Measurements from ENCODE around the gene DSCAML1.

The DSCAML1 gene

GRCh38 chr11:117631336-117632140, 165.5 kb downstream of the DSCAML1 start:
- no peak for TF ChIP-seq Cebpa-rat (IDR thresholded peaks at IDR 0.05)
- Histone ChIP-seq H3K9me3 (replicated peaks in 1 of 11) (no peaks in the 10 kb centered on the region), H3K27me3 (no peaks in the 10 kb centered on the region)

GRCh38 chr11:117629891-117630538, 167.0 kb downstream of the DSCAML1 start:
- Histone ChIP-seq H3K4me3 (no peak overlapping the region), H3K9me3 (replicated peaks in 1 of 11) (no peaks in the 10 kb centered on the region), H4K20me1 (no peaks in the 10 kb centered on the region; a peak in 3 of 22 replicates), H3K27me3 (no peaks in the 10 kb centered on the region), H3K4me1 (peaks cover 0 to 8% (median 6%) of the 10 kb centered on the region in 10 experiments; a peak in 7 of 20 replicates), H3K4me2 (no peak overlapping the region), H3K9ac (no peak overlapping the region), H3K27ac (no peak overlapping the region), H3K36me3 (no peaks in the 10 kb centered on the region)
- no peak for TF ChIP-seq Cebpa-rat (IDR thresholded peaks at IDR 0.05)

More at GRCh38 chr11:117631336-117632140, 165.5 kb downstream of the DSCAML1 start:
- no peaks in the 10 kb centered on the region; a peak in 3 of 22 replicates for H4K20me1 ChIP-seq
- no peak overlapping the region for H3K4me3 ChIP-seq
- H3K9ac ChIP-seq, result no peak overlapping the region
- no peaks in the 10 kb centered on the region for H3K36me3 ChIP-seq
- H3K27ac ChIP-seq, result no peak overlapping the region
- no peaks in the 10 kb centered on the region for H3K4me1 ChIP-seq
- no peak overlapping the region for H3K4me2 ChIP-seq

GRCh38 chr11:117629146-117629545, 167.9 kb downstream of the DSCAML1 start:
- Histone ChIP-seq H4K20me1 (no peaks in the 10 kb centered on the region; a peak in 3 of 22 replicates), H3K9ac (no peak overlapping the region), H3K9me3 (replicated peaks in 1 of 11) (no peaks in the 10 kb centered on the region), H3K27me3 (no peaks in the 10 kb centered on the region), H3K4me3 (no peak overlapping the region), H3K27ac (no peak overlapping the region), H3K4me2 (no peak overlapping the region), H3K36me3 (no peaks in the 10 kb centered on the region), H3K4me1 (peaks cover 0 to 10% (median 6%) of the 10 kb centered on the region in 10 experiments; a peak in 7 of 20 replicates)
- no peak for TF ChIP-seq Cebpa-rat (IDR thresholded peaks at IDR 0.05)

- Histone ChIP-seq H3K27me3 (no peaks in the 10 kb centered on the region), H3K9ac (no peak overlapping the region), H4K20me1 (no peaks in the 10 kb centered on the region; a peak in 2 of 22 replicates), H3K4me2 (no peak overlapping the region), H3K9me3 (replicated peaks in 1 of 11) (peaks cover under 1 to 5% (median 3%) of the 10 kb centered on the region in 11 experiments; a peak in 13 of 22 replicates), H3K4me1 (peaks cover 0 to 10% (median 6%) of the 10 kb centered on the region in 10 experiments; a peak in 7 of 20 replicates), H3K4me3 (no peak overlapping the region), H3K36me3 (no peaks in the 10 kb centered on the region), H3K27ac (no peak overlapping the region)
- TF ChIP-seq Cebpa-rat (IDR thresholded peaks at IDR 0.05), result no peak
Observed at GRCh38 chr11:117627259-117627658, 169.8 kb downstream of the DSCAML1 start.

DNA sequence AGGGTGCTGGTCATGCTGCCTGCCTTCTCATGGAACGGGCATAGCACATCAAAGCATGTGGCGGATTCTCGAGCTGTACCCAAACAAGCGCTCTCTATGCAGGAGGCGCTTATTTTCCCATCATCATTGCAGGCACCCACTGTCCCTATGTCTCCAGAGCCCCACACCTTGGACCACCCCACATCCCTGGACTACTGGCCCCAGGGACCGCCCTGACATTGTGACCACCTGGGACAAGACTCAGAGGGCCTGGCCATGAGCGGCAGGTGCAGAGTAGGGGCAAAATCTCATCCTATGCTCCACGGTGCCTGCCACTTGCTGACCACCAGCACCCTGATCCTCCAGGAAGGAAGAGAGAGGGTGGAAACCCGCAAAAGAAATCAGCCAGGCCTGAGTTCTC, 170.4 kb downstream of the DSCAML1 start:
- Histone ChIP-seq H3K27me3 (no peaks in the 10 kb centered on the region), H3K9me3 (replicated peaks in 1 of 11) (peaks cover 7 to 12% (median 10%) of the 10 kb centered on the region in 11 experiments; a peak in 20 of 22 replicates), H3K4me3 (no peak overlapping the region), H3K27ac (no peak overlapping the region), H3K36me3 (no peaks in the 10 kb centered on the region), H3K4me1 (peaks cover 0 to 10% (median 6%) of the 10 kb centered on the region in 10 experiments; a peak in 7 of 20 replicates), H3K9ac (no peak overlapping the region), H4K20me1 (no peaks in the 10 kb centered on the region; a peak in 2 of 22 replicates), H3K4me2 (no peak overlapping the region)
- TF ChIP-seq Cebpa-rat (IDR thresholded peaks at IDR 0.05), result no peak

DNA sequence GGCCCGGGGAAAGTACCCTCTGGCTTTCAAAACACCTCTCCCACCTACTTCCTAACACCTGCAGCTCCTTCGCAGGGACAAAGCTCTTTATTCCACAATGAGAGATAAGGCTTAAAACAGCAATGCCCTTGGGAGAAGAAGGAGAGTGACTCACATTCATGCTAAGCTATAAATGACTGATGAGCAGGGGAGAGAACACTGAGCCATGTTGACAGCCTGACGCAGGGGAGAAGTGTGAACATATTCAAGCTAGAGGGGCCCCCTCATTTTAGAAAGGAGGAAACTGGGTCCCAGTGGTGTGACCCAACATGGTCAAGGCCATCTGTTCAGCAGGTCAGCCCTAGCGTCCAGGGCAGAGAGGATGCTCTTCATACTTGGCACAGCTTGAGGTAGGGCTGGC, 171.8 kb downstream of the DSCAML1 start:
- Histone ChIP-seq H3K4me1 (peaks cover 0 to 10% (median 6%) of the 10 kb centered on the region in 10 experiments; a peak in 7 of 20 replicates), H3K36me3 (no peaks in the 10 kb centered on the region), H3K4me3 (no peak overlapping the region), H3K4me2 (peak overlapping the region in 7 of 11 experiments; percentile 13 to 49 (median 34); a peak in 7 of 22 replicates), H3K27me3 (no peaks in the 10 kb centered on the region), H3K27ac (no peak overlapping the region), H3K9me3 (replicated peaks in 1 of 11) (peaks cover 11 to 16% (median 14%) of the 10 kb centered on the region in 11 experiments; a peak in 20 of 22 replicates), H4K20me1 (no peaks in the 10 kb centered on the region; a peak in 2 of 22 replicates), H3K9ac (no peak overlapping the region)
- no peak for TF ChIP-seq Cebpa-rat (IDR thresholded peaks at IDR 0.05)

DNA sequence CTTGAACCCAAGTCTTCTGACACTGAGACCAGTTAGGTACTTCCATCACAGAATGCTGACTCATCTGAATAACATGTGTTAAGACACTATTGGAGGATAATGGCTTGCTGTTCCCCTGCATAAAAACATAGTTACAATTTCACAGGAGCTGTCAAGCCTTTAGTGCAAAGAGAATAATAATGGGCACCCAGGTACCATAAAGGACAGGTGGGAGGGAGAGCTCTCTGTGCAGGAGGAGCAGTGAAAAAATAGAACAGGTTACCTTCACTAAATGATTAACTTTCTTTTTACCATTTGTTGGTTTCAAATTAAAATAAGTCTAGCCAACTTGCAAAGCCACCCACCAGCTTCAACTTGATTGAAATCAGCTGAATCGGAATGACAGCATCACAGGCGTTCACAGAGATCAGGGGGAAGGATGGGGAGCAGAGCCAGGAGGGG, 173.2 kb downstream of the DSCAML1 start:
- no peaks in the 10 kb centered on the region for H3K36me3 ChIP-seq
- H3K9me3 ChIP-seq (replicated peaks in 1 of 11), result peaks cover 11 to 16% (median 14%) of the 10 kb centered on the region in 11 experiments; a peak in 20 of 22 replicates
- no peak overlapping the region for H3K9ac ChIP-seq
- H3K4me2 ChIP-seq, result no peak overlapping the region
- no peak for TF ChIP-seq Cebpa-rat (IDR thresholded peaks at IDR 0.05)
- no peak overlapping the region for H3K4me3 ChIP-seq
- no peak overlapping the region for H3K27ac ChIP-seq
- H3K4me1 ChIP-seq, result peaks cover 0 to 10% (median 6%) of the 10 kb centered on the region in 10 experiments; a peak in 7 of 20 replicates
- H3K27me3 ChIP-seq, result no peaks in the 10 kb centered on the region
- H4K20me1 ChIP-seq, result no peaks in the 10 kb centered on the region; a peak in 1 of 22 replicates

GRCh38 chr11:117621226-117621625, 175.8 kb downstream of the DSCAML1 start:
- Histone ChIP-seq H3K4me3 (no peak overlapping the region), H3K27me3 (no peaks in the 10 kb centered on the region), H3K27ac (no peak overlapping the region), H3K4me2 (no peak overlapping the region), H3K9ac (no peak overlapping the region), H4K20me1 (no peaks in the 10 kb centered on the region; a peak in 1 of 22 replicates), H3K36me3 (no peaks in the 10 kb centered on the region), H3K4me1 (peaks cover 0 to 10% (median 6%) of the 10 kb centered on the region in 10 experiments; a peak in 7 of 20 replicates), H3K9me3 (replicated peaks in 1 of 11) (peaks cover 11 to 16% (median 14%) of the 10 kb centered on the region in 11 experiments; a peak in 20 of 22 replicates)
- no peak for TF ChIP-seq Cebpa-rat (IDR thresholded peaks at IDR 0.05)

DNA sequence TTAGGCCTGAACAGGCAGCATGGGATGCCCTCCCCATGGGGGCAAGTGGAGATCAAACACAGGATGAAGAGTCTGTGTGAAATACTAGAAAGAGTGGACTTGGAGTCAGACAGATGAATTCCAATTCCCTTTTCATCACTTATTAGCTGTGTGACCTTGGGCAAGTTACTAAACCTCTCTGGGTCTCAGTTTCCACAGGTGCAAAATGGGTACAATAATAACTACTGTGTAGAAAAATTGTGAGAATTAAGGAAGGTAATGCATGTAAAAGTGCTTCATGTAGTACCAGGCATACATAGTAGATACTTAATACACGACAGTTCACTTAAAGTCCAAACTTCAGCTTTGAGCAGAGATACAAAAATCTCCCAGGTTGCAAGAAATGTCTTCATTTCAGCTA, 176.4 kb downstream of the DSCAML1 start:
- Histone ChIP-seq H3K4me3 (no peak overlapping the region), H3K27ac (no peak overlapping the region), H3K27me3 (no peaks in the 10 kb centered on the region), H3K4me2 (no peak overlapping the region), H3K36me3 (no peaks in the 10 kb centered on the region), H3K9me3 (replicated peaks in 1 of 11) (peaks cover 11 to 16% (median 14%) of the 10 kb centered on the region in 11 experiments; a peak in 20 of 22 replicates), H3K4me1 (peaks cover 0 to 8% (median 5%) of the 10 kb centered on the region in 10 experiments; a peak in 7 of 20 replicates), H4K20me1 (no peaks in the 10 kb centered on the region; a peak in 1 of 22 replicates), H3K9ac (no peak overlapping the region)
- no peak for TF ChIP-seq Cebpa-rat (IDR thresholded peaks at IDR 0.05)
